GM21737 (cell line): Measurements from ENCODE around the gene MYBBP1A.

Experiments used
- ATAC-seq: cut with Tn5 transposase; IDR thresholded peaks from one replicate; pipeline ENCODE4 v1.9.1; 2021; ENCODE audit warnings: mild to moderate bottlenecking, moderate library complexity; ENCODE audit not compliant: unreplicated experiment

Gene MYBBP1A

GRCh38 chr17:4520894-4521600, 34.1 kb downstream of the MYBBP1A start:
- ATAC-seq, result no peak

- ATAC-seq, result no peak
These were observed 34.9 kb downstream of the MYBBP1A start for GRCh38 chr17:4520060-4520893.

- no peak for ATAC-seq
These were observed 35.8 kb downstream of the MYBBP1A start for GRCh38 chr17:4519361-4519788.

- ATAC-seq, result no peak
These were observed 36.3 kb downstream of the MYBBP1A start for GRCh38 chr17:4518901-4519300.

- no peak for ATAC-seq
These were observed 38.4 kb downstream of the MYBBP1A start for GRCh38 chr17:4516735-4517134.

GRCh38 chr17:4515501-4515900, 39.7 kb downstream of the MYBBP1A start:
- no peak for ATAC-seq

GRCh38 chr17:4514779-4515178, 40.4 kb downstream of the MYBBP1A start:
- no peak for ATAC-seq

- ATAC-seq, result no peak
These were observed 41.0 kb downstream of the MYBBP1A start for GRCh38 chr17:4514206-4514605.

GRCh38 chr17:4513113-4514032, 41.8 kb downstream of the MYBBP1A start:
- no peak for ATAC-seq

- no peak for ATAC-seq
These were observed 42.8 kb downstream of the MYBBP1A start for GRCh38 chr17:4512156-4513112.

GRCh38 chr17:4511199-4511932, 43.8 kb downstream of the MYBBP1A start:
- no peak for ATAC-seq

GRCh38 chr17:4510618-4510941, 44.6 kb downstream of the MYBBP1A start:
- no peak for ATAC-seq

GRCh38 chr17:4509923-4510617, 45.1 kb downstream of the MYBBP1A start:
- no peak for ATAC-seq

GRCh38 chr17:4509401-4509800, 45.8 kb downstream of the MYBBP1A start:
- no peak for ATAC-seq

GRCh38 chr17:4508207-4508606, 47.0 kb downstream of the MYBBP1A start:
- no peak for ATAC-seq

- ATAC-seq, result no peak
These were observed 47.6 kb downstream of the MYBBP1A start for GRCh38 chr17:4507361-4508111.

- ATAC-seq, result no peak
These were observed 48.3 kb downstream of the MYBBP1A start for GRCh38 chr17:4506892-4507291.

- no peak for ATAC-seq
These were observed 48.9 kb downstream of the MYBBP1A start for GRCh38 chr17:4506175-4506813.
